Parathyroid adenoma (tissue), 2 donors: ENCODE results near the gene STON2.

Experiments used
- H2AFZ ChIP-seq: fragments of 300-600 bp; sonication (generic); one replicate; pipeline ENCODE4 v1.7.0; 2017; ENCODE audit warnings: antibody characterized with exemption, mild to moderate bottlenecking
- H3K27ac ChIP-seq: fragments of 300-600 bp; sonication (generic); one replicate; pipeline ENCODE4 v1.7.0; 2017
- H3K27me3 ChIP-seq: fragments of 300-600 bp; sonication (generic); one replicate; pipeline ENCODE4 v1.7.0; 2017; ENCODE audit warnings: low read length; ENCODE audit not compliant: control insufficient read depth, insufficient read depth
- H3K36me3 ChIP-seq: fragments of 300-600 bp; sonication (generic); one replicate; pipeline ENCODE4 v1.7.0; 2017; ENCODE audit warnings: low read length; ENCODE audit not compliant: control insufficient read depth, insufficient read depth
- H3K4me1 ChIP-seq: fragments of 300-600 bp; sonication (generic); one replicate; pipeline ENCODE4 v1.7.0; 2017; ENCODE audit warnings: control low read depth
- H3K4me2 ChIP-seq: fragments of 300-600 bp; sonication (generic); one replicate; pipeline ENCODE4 v1.7.0; 2017; ENCODE audit warnings: low read length
- H3K4me3 ChIP-seq: fragments of 300-600 bp; sonication (generic); one replicate; pipeline ENCODE4 v1.7.0; 2017; ENCODE audit warnings: low read depth, low read length
- H3K79me2 ChIP-seq: fragments of 300-600 bp; sonication (generic); one replicate; pipeline ENCODE4 v1.7.0; 2017; ENCODE audit warnings: control low read depth
- H3K9ac ChIP-seq: fragments of 300-600 bp; sonication (generic); one replicate; pipeline ENCODE4 v1.7.0; 2017; ENCODE audit warnings: mild to moderate bottlenecking
- H3K9me3 ChIP-seq: fragments of 300-600 bp; sonication (generic); one replicate; pipeline ENCODE4 v1.7.0; 2017; ENCODE audit warnings: low read length; ENCODE audit not compliant: control insufficient read depth
- TF ChIP-seq, protein P1 (sequence below): fragments of 300-600 bp; sonication (generic); IDR thresholded peaks from one replicate; pipeline ENCODE4 v1.7.0; 2017; ENCODE audit warnings: antibody characterized with exemption, mild to moderate bottlenecking
- donor health status: primary hyperparathyroidism.

Gene STON2

GRCh38 chr14:81219759-81220579 is 180.2 kb downstream of the STON2 start:
- TF ChIP-seq, protein P1, sequence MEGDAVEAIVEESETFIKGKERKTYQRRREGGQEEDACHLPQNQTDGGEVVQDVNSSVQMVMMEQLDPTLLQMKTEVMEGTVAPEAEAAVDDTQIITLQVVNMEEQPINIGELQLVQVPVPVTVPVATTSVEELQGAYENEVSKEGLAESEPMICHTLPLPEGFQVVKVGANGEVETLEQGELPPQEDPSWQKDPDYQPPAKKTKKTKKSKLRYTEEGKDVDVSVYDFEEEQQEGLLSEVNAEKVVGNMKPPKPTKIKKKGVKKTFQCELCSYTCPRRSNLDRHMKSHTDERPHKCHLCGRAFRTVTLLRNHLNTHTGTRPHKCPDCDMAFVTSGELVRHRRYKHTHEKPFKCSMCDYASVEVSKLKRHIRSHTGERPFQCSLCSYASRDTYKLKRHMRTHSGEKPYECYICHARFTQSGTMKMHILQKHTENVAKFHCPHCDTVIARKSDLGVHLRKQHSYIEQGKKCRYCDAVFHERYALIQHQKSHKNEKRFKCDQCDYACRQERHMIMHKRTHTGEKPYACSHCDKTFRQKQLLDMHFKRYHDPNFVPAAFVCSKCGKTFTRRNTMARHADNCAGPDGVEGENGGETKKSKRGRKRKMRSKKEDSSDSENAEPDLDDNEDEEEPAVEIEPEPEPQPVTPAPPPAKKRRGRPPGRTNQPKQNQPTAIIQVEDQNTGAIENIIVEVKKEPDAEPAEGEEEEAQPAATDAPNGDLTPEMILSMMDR = no peak
- Histone ChIP-seq H3K4me1 (peaks cover 4% of the 10 kb centered on the region), H3K4me3 (peak overlapping the region; percentile 92), H3K9me3 (no peaks in the 10 kb centered on the region), H3K36me3 (no peaks in the 10 kb centered on the region), H3K4me2 (peak overlapping the region; percentile 71), H2AFZ (peak overlapping the region; percentile 89), H3K9ac (peak overlapping the region; percentile 82), H3K27me3 (no peaks in the 10 kb centered on the region), H3K27ac (peak overlapping the region; percentile 95), H3K79me2 (peaks cover 29% of the 10 kb centered on the region)

DNA sequence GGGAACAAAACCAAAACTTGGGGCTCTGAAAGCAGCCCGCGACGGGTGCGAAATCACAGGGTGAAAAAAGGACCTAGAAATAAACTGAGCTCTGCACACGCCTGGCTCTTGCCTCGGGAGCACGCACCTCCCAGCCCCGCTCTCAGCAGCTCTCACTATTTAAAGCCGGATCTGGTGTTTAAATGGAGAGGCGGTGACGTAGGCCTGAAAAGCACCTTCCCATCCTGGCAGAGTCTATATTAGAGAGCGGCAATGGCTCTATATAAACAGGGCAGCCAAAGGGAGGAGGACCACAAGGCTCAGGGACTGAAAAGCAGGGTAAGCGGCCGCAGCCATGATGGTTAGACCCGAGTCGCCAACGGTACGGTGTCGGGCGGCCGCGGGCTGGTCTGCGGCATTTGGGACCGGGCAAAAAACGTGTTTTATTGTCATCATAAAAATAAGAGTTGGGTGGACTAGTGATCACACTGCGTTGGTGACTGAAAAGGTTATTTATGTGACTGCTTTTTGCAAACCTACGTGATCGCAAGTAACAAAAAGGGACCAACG is 180.8 kb downstream of the STON2 start:
- Histone ChIP-seq H3K4me1 (peaks cover 4% of the 10 kb centered on the region), H3K27ac (peak overlapping the region; percentile 95), H3K27me3 (no peaks in the 10 kb centered on the region), H3K79me2 (peaks cover 30% of the 10 kb centered on the region), H3K4me3 (peak overlapping the region; percentile 88), H2AFZ (peak overlapping the region; percentile 89), H3K9ac (peak overlapping the region; percentile 82), H3K4me2 (peak overlapping the region; percentile 66), H3K9me3 (no peaks in the 10 kb centered on the region), H3K36me3 (no peaks in the 10 kb centered on the region)
- TF ChIP-seq, protein P1 = no peak

DNA sequence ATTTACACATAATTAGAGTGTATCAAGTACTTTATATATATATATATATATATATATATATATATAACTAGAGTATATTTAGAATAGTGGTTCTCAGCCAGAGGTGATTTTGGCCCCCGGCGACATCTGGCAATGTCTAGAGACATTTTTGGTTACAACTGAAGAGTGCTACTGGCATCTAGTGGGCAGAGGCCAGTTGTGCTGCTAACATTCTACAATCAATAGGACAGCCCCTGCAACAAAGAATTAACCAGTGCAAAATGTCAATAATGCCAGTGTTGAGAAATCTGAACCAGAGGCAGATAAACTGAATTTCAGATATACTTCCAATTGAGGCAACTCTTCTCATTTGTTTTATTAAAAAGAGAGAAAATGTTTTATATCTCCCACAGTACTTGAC is 188.3 kb downstream of the STON2 start:
- no peak overlapping the region for H3K4me2 ChIP-seq
- TF ChIP-seq, protein P1 = peak; percentile 25
- no peak overlapping the region for H3K4me3 ChIP-seq
- no peak overlapping the region for H3K9ac ChIP-seq
- H3K4me1 ChIP-seq = peaks cover 7% of the 10 kb centered on the region
- H3K9me3 ChIP-seq = no peaks in the 10 kb centered on the region
- no peak overlapping the region for H3K27ac ChIP-seq
- no peak overlapping the region for H2AFZ ChIP-seq
- H3K27me3 ChIP-seq = no peaks in the 10 kb centered on the region
- no peaks in the 10 kb centered on the region for H3K36me3 ChIP-seq
- H3K79me2 ChIP-seq = peaks cover 38% of the 10 kb centered on the region
